ENCODE results near the gene TMEM43.
A peak's percentile ranks its signal among the peaks of the same experiment; 100 is the strongest.

Gene TMEM43

GRCh38 chr3:14152233-14152962, 27.5 kb downstream of the TMEM43 start:
- DNase-seq, result no peak

GRCh38 chr3:14152963-14153355, 28.1 kb downstream of the TMEM43 start:
- DNase-seq, result no peak

GRCh38 chr3:14153663-14154062, 28.8 kb downstream of the TMEM43 start:
- DNase-seq, result no peak

- DNase-seq, result no peak
Measured at GRCh38 chr3:14154276-14154675, 29.4 kb downstream of the TMEM43 start.

GRCh38 chr3:14154895-14155440, 30.1 kb downstream of the TMEM43 start:
- DNase-seq, result no peak

DNA sequence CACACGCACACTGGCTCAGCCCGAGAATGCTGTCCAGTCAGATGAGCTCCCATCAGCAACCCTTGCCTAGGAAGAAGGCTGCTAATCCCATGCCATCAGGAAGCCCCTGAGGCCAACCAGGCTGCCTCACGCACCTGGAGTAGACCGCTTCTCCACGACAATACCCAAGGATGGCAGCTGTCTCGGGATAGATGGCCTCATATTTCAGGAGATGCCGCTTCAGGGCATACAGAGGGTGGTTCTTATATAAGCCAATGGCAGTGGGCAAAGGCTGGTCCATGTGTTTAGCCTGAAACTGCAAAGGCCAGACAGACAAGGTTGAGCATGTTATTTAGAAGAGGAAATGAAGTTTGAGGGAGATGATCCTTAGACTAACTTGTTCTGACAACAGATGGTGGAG, 31.3 kb downstream of the TMEM43 start:
- DNase-seq, result no peak

GRCh38 chr3:14156843-14157561, 32.1 kb downstream of the TMEM43 start:
- DNase-seq, result no peak

DNA sequence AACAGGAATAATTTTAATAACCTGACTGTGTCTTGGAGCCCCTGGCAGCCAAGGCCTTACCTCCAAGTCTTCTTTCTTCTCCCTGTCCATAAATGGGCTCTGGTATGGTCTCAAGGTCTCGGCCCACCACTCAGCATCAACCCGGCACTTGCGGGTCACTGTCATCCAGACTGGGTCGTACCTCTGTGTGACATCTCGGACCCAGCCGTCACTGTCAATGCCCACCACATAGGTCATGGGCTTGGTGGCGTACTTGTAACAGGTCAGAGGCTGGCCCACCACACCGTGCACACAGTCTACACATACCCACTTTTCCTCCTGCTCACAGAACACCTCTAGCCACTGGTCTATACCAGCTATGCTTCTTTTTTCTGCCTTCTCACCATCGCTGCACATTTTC, 33.1 kb downstream of the TMEM43 start:
- no peak for DNase-seq

DNA sequence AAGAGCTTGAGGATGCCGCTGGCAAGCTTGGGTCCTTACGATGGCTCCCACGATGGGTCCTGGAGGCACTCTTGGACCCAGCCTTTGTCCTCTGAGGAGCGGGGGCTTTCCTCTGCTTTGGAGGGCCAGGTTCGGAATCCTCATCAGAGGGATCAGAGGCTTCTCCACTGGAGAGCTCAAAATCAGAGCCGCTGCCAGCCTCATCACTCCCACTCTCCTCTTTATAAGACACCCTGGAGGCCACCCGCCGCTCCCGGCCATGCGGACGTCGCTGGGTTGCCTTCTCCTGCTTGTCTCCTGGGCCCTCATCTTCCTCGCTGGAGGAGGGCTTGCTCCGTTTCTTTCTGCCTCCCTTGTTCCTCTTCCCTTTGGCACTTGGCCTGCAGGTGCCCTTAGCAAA, 33.5 kb downstream of the TMEM43 start:
- DNase-seq, result no peak

- DNase-seq, result no peak
Measured at GRCh38 chr3:14159426-14159825, 34.6 kb downstream of the TMEM43 start.

GRCh38 chr3:14161282-14161681, 36.4 kb downstream of the TMEM43 start:
- DNase-seq, result no peak

- DNase-seq, result no peak
Measured at GRCh38 chr3:14162178-14162577, 37.3 kb downstream of the TMEM43 start.

DNA sequence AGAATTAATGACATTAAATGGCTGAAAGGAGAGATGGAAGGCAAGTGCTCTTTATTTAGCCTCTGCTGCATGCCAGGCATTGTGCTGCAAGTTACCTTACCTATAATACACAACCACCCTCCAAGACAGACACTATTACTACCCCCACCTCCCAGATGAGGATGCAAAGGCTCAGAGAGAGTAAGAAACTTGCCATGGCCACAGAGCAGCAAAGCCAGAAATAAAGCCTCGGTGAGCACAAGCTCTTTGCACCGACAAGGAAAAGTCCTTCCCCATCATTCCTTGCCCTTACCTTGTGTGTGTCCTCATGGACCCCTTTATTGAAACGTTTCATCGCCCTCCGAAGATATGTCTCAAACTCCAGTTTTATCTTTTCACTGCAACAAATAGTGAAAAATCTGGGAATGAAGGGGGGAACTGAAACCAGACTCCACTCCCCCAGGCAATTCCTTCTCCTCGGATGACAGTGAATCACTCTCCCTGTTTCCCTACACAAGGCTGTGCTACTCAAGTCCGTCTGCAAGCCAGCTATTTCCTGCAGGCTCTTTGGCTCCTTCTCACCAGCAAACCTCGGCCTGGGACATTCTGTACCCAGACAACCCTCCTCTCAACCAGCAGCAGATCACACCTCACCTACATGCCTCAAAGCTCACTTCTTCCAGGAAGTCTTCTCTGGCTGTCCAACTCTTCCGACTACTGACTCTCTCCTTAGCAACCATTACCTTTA, 42.2 kb downstream of the TMEM43 start:
- no peak for DNase-seq

- DNase-seq, result no peak
Measured at GRCh38 chr3:14169435-14169834, 44.6 kb downstream of the TMEM43 start.

- no peak for DNase-seq
Measured at GRCh38 chr3:14169871-14170270, 45.0 kb downstream of the TMEM43 start.

- DNase-seq, result peak; percentile 11
Measured at GRCh38 chr3:14170531-14171159, 45.8 kb downstream of the TMEM43 start.

DNA sequence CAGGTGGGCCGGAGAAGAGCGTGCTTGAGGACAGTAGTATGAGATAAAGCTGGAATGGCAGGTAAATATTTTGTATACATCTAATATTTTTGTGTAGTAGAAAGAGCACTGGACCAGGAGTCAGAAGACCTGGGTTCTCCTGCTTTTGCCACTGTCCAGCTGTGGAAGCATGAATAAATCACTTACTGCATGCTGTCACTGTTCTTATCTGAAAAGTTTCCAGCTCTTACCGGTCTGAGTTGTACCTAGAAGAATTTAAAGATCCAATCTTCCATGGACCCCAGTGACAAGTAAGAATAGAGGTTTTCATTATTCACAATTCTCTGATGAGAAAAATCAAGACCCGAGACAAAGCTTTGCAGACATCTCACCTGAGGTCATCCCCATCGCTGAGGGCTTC, 47.6 kb downstream of the TMEM43 start:
- no peak for DNase-seq

GRCh38 chr3:14174483-14174882, 49.6 kb downstream of the TMEM43 start:
- no peak for DNase-seq

- no peak for DNase-seq
Measured at GRCh38 chr3:14175383-14176037, 50.7 kb downstream of the TMEM43 start.

GRCh38 chr3:14177580-14178246, 52.9 kb downstream of the TMEM43 start:
- no peak for DNase-seq

GRCh38 chr3:14178247-14179113, 53.6 kb downstream of the TMEM43 start, which contains the start of the genes LSM3 and XPC:
TSS of gene LSM3 (plus strand) at chr3:14178817. CDS start at chr3:14178861, 44 bp downstream.
TSS of gene XPC (minus strand) at chr3:14178601. CDS start at chr3:14178568, 33 bp downstream.
- peak; percentile 99 for DNase-seq

Measured in eye (tissue), 1 donor.